Activated T-cell treated with anti-CD3 and anti-CD28 coated beads, Interleukin-2, amount 50 U/mL, for 72 hours (primary cell): ENCODE data around the gene SAMD4A. TPM values are rescaled to one million over a fixed set of nuclear protein-coding genes. Genes with fewer than 3 reads are reported as not detected.
"Not testable (repeated sequence)": the region's sequence is repeated elsewhere in the genome, so short reads cannot be mapped to it uniquely, and the experiment has no call there.

Experiments
- ATAC-seq, 2 donors: fragments of 150-1000 bp; cut with Tn5 transposase; replicated peaks in 1 of 2; 2 replicates each; pipeline ENCODE4 v1.10.0; 2021; ENCODE audit warnings: moderate library complexity in 2 of 2, mild to moderate bottlenecking in 1 of 2
- DNase-seq, 2 donors: peaks; one replicate each; pipeline ENCODE4 v3.0.0; 2021 to 2022; ENCODE audit warnings: mixed read lengths in 1 of 2
- H3K27ac Mint-ChIP-seq: one replicate; pipeline ENCODE4 v1.8.0; 2022; ENCODE audit warnings: mild to moderate bottlenecking, moderate library complexity, mixed read lengths
- H3K27me3 Mint-ChIP-seq: one replicate; pipeline ENCODE4 v1.8.0; 2022; ENCODE audit warnings: low read depth, mixed read lengths
- H3K36me3 Mint-ChIP-seq, 2 donors: one replicate each; pipeline ENCODE4 v1.8.0; 2022; ENCODE audit warnings: mixed read lengths in 2 of 2, mild to moderate bottlenecking in 1 of 2; ENCODE audit not compliant: insufficient read depth in 2 of 2
- H3K4me1 Mint-ChIP-seq: one replicate; pipeline ENCODE4 v1.8.0; 2022; ENCODE audit warnings: low read depth, mixed read lengths
- H3K4me3 Mint-ChIP-seq, 2 donors: one replicate each; pipeline ENCODE4 v1.8.0; 2022; ENCODE audit warnings: mild to moderate bottlenecking in 2 of 2, mixed read lengths in 2 of 2, moderate library complexity in 2 of 2
- H3K9me3 Mint-ChIP-seq, 2 donors: one replicate each; pipeline ENCODE4 v1.8.0; 2022; ENCODE audit warnings: mixed read lengths in 2 of 2
- total RNA-seq, 2 donors: library from RNA; stranded (reverse); gene quantifications; one replicate each; pipeline ENCODE4 v1.2.3, GENCODE V29; 2022

Gene SAMD4A
- total RNA-seq, 2 donors from 2014 or later: 8.2 to 10.1 TPM

GRCh38 chr14:54734966-54735365 lies 168.0 kb downstream of the SAMD4A start:
- peaks cover 68% of the 10 kb centered on the region for H3K4me1 Mint-ChIP-seq
- no peak overlapping the region for H3K27ac Mint-ChIP-seq

GRCh38 chr14:54735424-54735823 lies 168.5 kb downstream of the SAMD4A start:
- H3K4me1 Mint-ChIP-seq: peaks cover 63% of the 10 kb centered on the region
- H3K36me3 Mint-ChIP-seq: no peaks in the 10 kb centered on the region
- no peak overlapping the region for H3K4me3 Mint-ChIP-seq
- no peak overlapping the region for H3K27ac Mint-ChIP-seq
- H3K9me3 Mint-ChIP-seq: no peaks in the 10 kb centered on the region
- H3K27me3 Mint-ChIP-seq: no peaks in the 10 kb centered on the region
- ATAC-seq (no peak), DNase-seq (no peak)

More at GRCh38 chr14:54734966-54735365, 168.0 kb downstream of the SAMD4A start:
- no peak for DNase-seq
- Mint-ChIP-seq H3K36me3 (no peaks in the 10 kb centered on the region), H3K4me3 (no peak overlapping the region), H3K9me3 (no peaks in the 10 kb centered on the region), H3K27me3 (no peaks in the 10 kb centered on the region)
- ATAC-seq: no peak

GRCh38 chr14:54737132-54737711 lies 170.3 kb downstream of the SAMD4A start:
- peaks cover 67% of the 10 kb centered on the region for H3K4me1 Mint-ChIP-seq
- no peaks in the 10 kb centered on the region for H3K9me3 Mint-ChIP-seq
- H3K36me3 Mint-ChIP-seq: peaks cover 2% of the 10 kb centered on the region in 2 donors
- ATAC-seq (peak; percentile 84 to 87), DNase-seq (peak in 1 of 2 donors; percentile 29)
- H3K27ac Mint-ChIP-seq: no peak overlapping the region
- H3K27me3 Mint-ChIP-seq: no peaks in the 10 kb centered on the region
- peak overlapping the region; percentile 71 to 73 for H3K4me3 Mint-ChIP-seq

GRCh38 chr14:54738009-54738408 lies 171.1 kb downstream of the SAMD4A start:
- Mint-ChIP-seq H3K4me3 (peak overlapping the region; percentile 71 to 73), H3K9me3 (no peaks in the 10 kb centered on the region), H3K27me3 (no peaks in the 10 kb centered on the region), H3K4me1 (peaks cover 70% of the 10 kb centered on the region), H3K27ac (no peak overlapping the region), H3K36me3 (peaks cover 2% of the 10 kb centered on the region in 2 donors)
- DNase-seq (no peak), ATAC-seq (no peak)

- Mint-ChIP-seq H3K9me3 (no peaks in the 10 kb centered on the region), H3K36me3 (peaks cover 2% of the 10 kb centered on the region in 2 donors), H3K27ac (no peak overlapping the region), H3K4me3 (no peak overlapping the region), H3K4me1 (peaks cover 70% of the 10 kb centered on the region), H3K27me3 (peaks cover under 1% of the 10 kb centered on the region)
- DNase-seq: no peak
- no peak for ATAC-seq
Observed at GRCh38 chr14:54739514-54739913, 172.6 kb downstream of the SAMD4A start.

GRCh38 chr14:54742492-54743350 lies 175.8 kb downstream of the SAMD4A start:
- H3K27ac Mint-ChIP-seq: no peak overlapping the region
- peaks cover 13% of the 10 kb centered on the region for H3K27me3 Mint-ChIP-seq
- H3K36me3 Mint-ChIP-seq: peaks cover 2% of the 10 kb centered on the region in 2 donors
- DNase-seq (no peak), ATAC-seq (peak in 1 of 2 donors; percentile 58)
- H3K4me3 Mint-ChIP-seq: peak overlapping the region; percentile 31 to 46
- no peaks in the 10 kb centered on the region for H3K9me3 Mint-ChIP-seq
- H3K4me1 Mint-ChIP-seq: peaks cover 55% of the 10 kb centered on the region

- DNase-seq (no peak), ATAC-seq (peak; percentile 35 to 49)
- peaks cover 13% of the 10 kb centered on the region for H3K27me3 Mint-ChIP-seq
- peak overlapping the region in 1 of 2 donors; percentile 46 for H3K4me3 Mint-ChIP-seq
- H3K36me3 Mint-ChIP-seq: peaks cover 2% of the 10 kb centered on the region in 2 donors
- peaks cover 49% of the 10 kb centered on the region for H3K4me1 Mint-ChIP-seq
- no peak overlapping the region for H3K27ac Mint-ChIP-seq
- no peaks in the 10 kb centered on the region for H3K9me3 Mint-ChIP-seq
Observed at GRCh38 chr14:54743382-54743781, 176.5 kb downstream of the SAMD4A start.

GRCh38 chr14:54746019-54746418 lies 179.1 kb downstream of the SAMD4A start:
- no peaks in the 10 kb centered on the region for H3K9me3 Mint-ChIP-seq
- H3K27me3 Mint-ChIP-seq: peaks cover 13% of the 10 kb centered on the region
- no peak for ATAC-seq
- peaks cover 33% of the 10 kb centered on the region for H3K4me1 Mint-ChIP-seq
- no peaks in the 10 kb centered on the region for H3K36me3 Mint-ChIP-seq
- no peak overlapping the region for H3K27ac Mint-ChIP-seq
- no peak overlapping the region for H3K4me3 Mint-ChIP-seq
- DNase-seq: no peak

GRCh38 chr14:54747616-54748015 lies 180.7 kb downstream of the SAMD4A start:
- ATAC-seq: no peak
- H3K36me3 Mint-ChIP-seq: no peaks in the 10 kb centered on the region
- H3K27me3 Mint-ChIP-seq: peaks cover 19% of the 10 kb centered on the region
- H3K4me1 Mint-ChIP-seq: peaks cover 17% of the 10 kb centered on the region
- H3K9me3 Mint-ChIP-seq: no peaks in the 10 kb centered on the region
- no peak for DNase-seq
- H3K4me3 Mint-ChIP-seq: no peak overlapping the region
- no peak overlapping the region for H3K27ac Mint-ChIP-seq

GRCh38 chr14:54749180-54749579 lies 182.3 kb downstream of the SAMD4A start:
- DNase-seq (no peak), ATAC-seq (no peak)
- Mint-ChIP-seq H3K4me3 (no peak overlapping the region), H3K4me1 (peaks cover 1% of the 10 kb centered on the region), H3K36me3 (no peaks in the 10 kb centered on the region), H3K9me3 (no peaks in the 10 kb centered on the region), H3K27me3 (peaks cover 21% of the 10 kb centered on the region), H3K27ac (no peak overlapping the region)

- H3K4me3 Mint-ChIP-seq: no peak overlapping the region
- peaks cover 19% of the 10 kb centered on the region for H3K27me3 Mint-ChIP-seq
- no peaks in the 10 kb centered on the region for H3K9me3 Mint-ChIP-seq
- no peak for ATAC-seq
- no peaks in the 10 kb centered on the region for H3K36me3 Mint-ChIP-seq
- no peak for DNase-seq
- H3K4me1 Mint-ChIP-seq: no peaks in the 10 kb centered on the region
- no peak overlapping the region for H3K27ac Mint-ChIP-seq
Observed at GRCh38 chr14:54749727-54750126, 182.8 kb downstream of the SAMD4A start.

- not testable (repeated sequence) for H3K4me3 Mint-ChIP-seq, H3K4me1 Mint-ChIP-seq, H3K27ac Mint-ChIP-seq, H3K36me3 Mint-ChIP-seq, ATAC-seq, DNase-seq, H3K9me3 Mint-ChIP-seq
- peaks cover 17% of the 10 kb centered on the region for H3K27me3 Mint-ChIP-seq
Observed at GRCh38 chr14:54752611-54753010, 185.7 kb downstream of the SAMD4A start.

GRCh38 chr14:54753396-54753795 lies 186.5 kb downstream of the SAMD4A start:
- not testable (repeated sequence) for H3K4me1 Mint-ChIP-seq, H3K4me3 Mint-ChIP-seq, H3K36me3 Mint-ChIP-seq, ATAC-seq, H3K9me3 Mint-ChIP-seq, DNase-seq, H3K27ac Mint-ChIP-seq
- H3K27me3 Mint-ChIP-seq: peaks cover 17% of the 10 kb centered on the region
